Keratinocyte (primary cell): ENCODE data around the gene CRB2. TPM values are rescaled to one million over a fixed set of nuclear protein-coding genes. Genes with fewer than 3 reads are reported as not detected.

Source experiments
- DNase-seq: peaks from one replicate; pipeline ENCODE4 v3.0.0-alpha.2; 2011; ENCODE audit warnings: low read depth, missing footprints, low spot score
- FAIRE-seq: peaks from 2 replicates; lab custom pipeline; 2011; peaks lifted over from hg19 to GRCh38; lab: Jason Lieb, UNC
- H2AFZ ChIP-seq: 2 replicates; pipeline ENCODE4 v1.6.0; 2012; ENCODE audit warnings: low read length, control low read depth, inconsistent platforms; ENCODE audit not compliant: control insufficient read depth
- H3K27ac ChIP-seq: 2 replicates; pipeline ENCODE4 v1.5.1; 2011; ENCODE audit warnings: low read length; ENCODE audit not compliant: control insufficient read depth, insufficient read depth
- H3K27me3 ChIP-seq: 3 replicates; pipeline ENCODE4 v1.6.0; 2011; ENCODE audit warnings: low read length; ENCODE audit not compliant: control insufficient read depth, insufficient read depth; ENCODE audit errors: extremely low read depth
- H3K36me3 ChIP-seq, 2 experiments: 2 replicates in 1 of 2; 3 replicates in 1 of 2; pipeline ENCODE4 v1.5.1; 2011; ENCODE audit warnings: low read length in 2 of 2, mild to moderate bottlenecking in 1 of 2; ENCODE audit not compliant: control insufficient read depth in 2 of 2, insufficient read depth in 2 of 2; ENCODE audit errors: extremely low read depth in 1 of 2
- H3K4me1 ChIP-seq: 3 replicates; pipeline ENCODE4 v1.5.1; 2011; ENCODE audit warnings: low read length; ENCODE audit not compliant: control insufficient read depth, insufficient read depth; ENCODE audit errors: extremely low read depth
- H3K4me2 ChIP-seq: 3 replicates; pipeline ENCODE4 v1.6.0; 2011; ENCODE audit warnings: low read depth, low read length; ENCODE audit not compliant: control insufficient read depth, insufficient read depth; ENCODE audit errors: extremely low read depth
- H3K4me3 ChIP-seq, 3 experiments: fragments of 200-600 bp in 1 of 3; sonication (generic) in 1 of 3; 2 replicates in 2 of 3; 3 replicates in 1 of 3; pipeline ENCODE4 v1.5.1; 2011 to 2016; ENCODE audit warnings: low read length in 3 of 3, mild to moderate bottlenecking in 3 of 3, control low read depth in 2 of 3, inconsistent platforms in 1 of 3, low read depth in 1 of 3, mixed read lengths in 1 of 3, mixed run types in 1 of 3, moderate library complexity in 1 of 3; ENCODE audit not compliant: control insufficient read depth in 2 of 3, insufficient read depth in 2 of 3; ENCODE audit errors: extremely low read depth in 1 of 3
- H3K79me2 ChIP-seq: 2 replicates; pipeline ENCODE4 v1.6.0; 2012; ENCODE audit warnings: low read length; ENCODE audit not compliant: control insufficient read depth, insufficient read depth
- H3K9ac ChIP-seq: 3 replicates; pipeline ENCODE4 v1.6.0; 2011; ENCODE audit warnings: low read length; ENCODE audit not compliant: control insufficient read depth, insufficient read depth; ENCODE audit errors: extremely low read depth
- H3K9me1 ChIP-seq: 3 replicates; pipeline ENCODE4 v1.6.0; 2011; ENCODE audit warnings: low read length; ENCODE audit not compliant: control insufficient read depth, insufficient read depth; ENCODE audit errors: extremely low read depth
- H3K9me3 ChIP-seq: 2 replicates; pipeline ENCODE4 v1.5.1; 2012; ENCODE audit warnings: low read depth, low read length; ENCODE audit not compliant: control insufficient read depth
- H4K20me1 ChIP-seq: 3 replicates; pipeline ENCODE4 v1.6.0; 2011; ENCODE audit warnings: low read length; ENCODE audit not compliant: control insufficient read depth, insufficient read depth; ENCODE audit errors: extremely low read depth
- CTCF ChIP-seq, 3 experiments: IDR thresholded peaks in 1 of 3; conservative IDR thresholded peaks in 1 of 3; optimal IDR thresholded peaks in 1 of 3; 2 replicates in 2 of 3; 3 replicates in 1 of 3; pipeline versions ENCODE3 to v1.5.1; 2011; ENCODE audit warnings: low read length in 3 of 3, mild to moderate bottlenecking in 3 of 3, moderate library complexity in 2 of 3, control low read depth in 1 of 3, inconsistent platforms in 1 of 3; ENCODE audit not compliant: insufficient read depth in 2 of 3; ENCODE audit errors: extremely low read depth in 1 of 3
- EZH2 ChIP-seq: IDR thresholded peaks from one replicate; pipeline ENCODE4 v1.6.1; 2012; ENCODE audit warnings: inconsistent platforms, mild to moderate bottlenecking, low read length, moderate library complexity
- dilution Hi-C: fragments of 300-500 bp; cut with MboI; formaldehyde crosslinking; loops from one replicate; pipeline ENCODE4 v1.7.0; 2020; ENCODE audit warnings: low sequenced_read_pairs; ENCODE audit not compliant: extremely low pct_ligation_motif_present
- polyA plus RNA-seq, 5 experiments: library from polyadenylated mRNA; depleted of rRNA in 3 of 5; stranded (reverse) in 3 of 5; stranded (forward) in 1 of 5; unstranded in 1 of 5; fragments of >200 nt; gene quantifications; 1 replicate in 1 of 5; 2 replicates in 3 of 5; 3 replicates in 1 of 5; pipeline versions ENCODE4 v1.2.1 to v1.2.3, GENCODE V29; 2011 to 2012; ENCODE audit warnings: missing spikeins in 2 of 5, low read depth in 1 of 5, low replicate concordance in 1 of 5

The CRB2 gene
- polyA plus RNA-seq, 1 donor (not counting 4 experiments of a cell fraction or from before 2014, with no cell fraction given) = not detected

DNA sequence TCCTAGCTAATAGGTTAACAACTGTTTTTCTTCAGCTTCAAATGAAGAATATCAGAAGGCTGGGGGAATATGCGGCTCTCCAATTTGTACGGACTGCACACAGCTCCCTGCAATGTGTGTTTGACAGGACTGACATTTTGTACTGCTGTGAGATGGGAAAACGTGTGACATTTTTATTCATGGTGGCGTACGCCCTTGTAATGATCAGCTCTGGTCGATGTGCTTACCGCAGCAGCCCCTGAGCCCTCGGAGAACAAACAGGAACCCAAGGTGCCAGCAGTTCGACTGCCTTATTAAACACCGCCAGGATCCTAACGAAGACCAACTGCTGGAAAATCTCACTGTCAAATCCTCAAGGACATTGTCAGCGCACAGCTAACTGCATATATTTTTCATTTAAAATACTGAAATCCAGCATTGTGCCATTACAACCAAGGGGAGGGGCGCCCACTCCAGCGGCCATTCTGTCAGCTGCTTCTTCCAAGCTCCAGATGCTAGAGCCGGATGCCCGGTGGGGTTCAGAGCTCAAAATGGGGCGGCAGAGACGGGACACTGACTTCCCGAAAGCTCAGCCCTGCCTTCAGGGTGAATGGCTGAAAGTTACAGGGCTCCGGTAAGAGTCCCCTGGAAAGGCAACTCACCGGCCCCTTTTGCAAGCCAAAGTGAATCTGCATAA, 66.8 kb downstream of the CRB2 start:
- DNase-seq (no peak), FAIRE-seq (no peak)
- no peaks in the 10 kb centered on the region for H3K27me3 ChIP-seq
- no peaks in the 10 kb centered on the region for H3K79me2 ChIP-seq
- H3K36me3 ChIP-seq = peaks cover 0 to 2% of the 10 kb centered on the region in 2 experiments
- no peak overlapping the region for H3K4me3 ChIP-seq
- no peak overlapping the region for H2AFZ ChIP-seq
- no peaks in the 10 kb centered on the region for H3K9me1 ChIP-seq
- H3K4me2 ChIP-seq = no peak overlapping the region
- H3K9me3 ChIP-seq = no peaks in the 10 kb centered on the region
- dilution Hi-C loops = no loop called here
- H4K20me1 ChIP-seq = no peaks in the 10 kb centered on the region
- TF ChIP-seq EZH2 (no peak), CTCF (optimal IDR thresholded peaks at IDR 0.05 in 1 of 3, IDR thresholded peaks at IDR 0.05 in 1 of 3, conservative IDR thresholded peaks at IDR 0.05 in 1 of 3; ENCODE audit: extremely low read depth in 1 of 3, insufficient read depth in 2 of 3, low read length in 3 of 3) (no peak)
- no peak overlapping the region for H3K9ac ChIP-seq
- H3K27ac ChIP-seq = no peak overlapping the region
- no peaks in the 10 kb centered on the region for H3K4me1 ChIP-seq

GRCh38 chr9:123423311-123423640, 67.3 kb downstream of the CRB2 start:
- DNase-seq = no peak
- Histone ChIP-seq H3K27ac (no peak overlapping the region), H3K4me1 (no peaks in the 10 kb centered on the region), H3K4me2 (no peak overlapping the region), H2AFZ (no peak overlapping the region), H3K4me3 (no peak overlapping the region), H3K9me3 (no peaks in the 10 kb centered on the region), H4K20me1 (no peaks in the 10 kb centered on the region), H3K36me3 (peaks cover 0 to 2% of the 10 kb centered on the region in 2 experiments), H3K27me3 (no peaks in the 10 kb centered on the region), H3K9me1 (no peaks in the 10 kb centered on the region), H3K79me2 (no peaks in the 10 kb centered on the region), H3K9ac (no peak overlapping the region)
- dilution Hi-C loops = no loop called here
- TF ChIP-seq CTCF (optimal IDR thresholded peaks at IDR 0.05 in 1 of 3, IDR thresholded peaks at IDR 0.05 in 1 of 3, conservative IDR thresholded peaks at IDR 0.05 in 1 of 3; ENCODE audit: extremely low read depth in 1 of 3, insufficient read depth in 2 of 3, low read length in 3 of 3) = no peak
- no peak for TF ChIP-seq EZH2
- no peak for FAIRE-seq
